Measurements from ENCODE around the gene IL16.

- TF ChIP-seq, protein P1, sequence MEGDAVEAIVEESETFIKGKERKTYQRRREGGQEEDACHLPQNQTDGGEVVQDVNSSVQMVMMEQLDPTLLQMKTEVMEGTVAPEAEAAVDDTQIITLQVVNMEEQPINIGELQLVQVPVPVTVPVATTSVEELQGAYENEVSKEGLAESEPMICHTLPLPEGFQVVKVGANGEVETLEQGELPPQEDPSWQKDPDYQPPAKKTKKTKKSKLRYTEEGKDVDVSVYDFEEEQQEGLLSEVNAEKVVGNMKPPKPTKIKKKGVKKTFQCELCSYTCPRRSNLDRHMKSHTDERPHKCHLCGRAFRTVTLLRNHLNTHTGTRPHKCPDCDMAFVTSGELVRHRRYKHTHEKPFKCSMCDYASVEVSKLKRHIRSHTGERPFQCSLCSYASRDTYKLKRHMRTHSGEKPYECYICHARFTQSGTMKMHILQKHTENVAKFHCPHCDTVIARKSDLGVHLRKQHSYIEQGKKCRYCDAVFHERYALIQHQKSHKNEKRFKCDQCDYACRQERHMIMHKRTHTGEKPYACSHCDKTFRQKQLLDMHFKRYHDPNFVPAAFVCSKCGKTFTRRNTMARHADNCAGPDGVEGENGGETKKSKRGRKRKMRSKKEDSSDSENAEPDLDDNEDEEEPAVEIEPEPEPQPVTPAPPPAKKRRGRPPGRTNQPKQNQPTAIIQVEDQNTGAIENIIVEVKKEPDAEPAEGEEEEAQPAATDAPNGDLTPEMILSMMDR (IDR thresholded peaks at IDR 0.05) = no peak
- no peak for TF ChIP-seq POLR2A (IDR thresholded peaks at IDR 0.05)
Measured at GRCh38 chr15:81163961-81164800, 32.5 kb upstream of the IL16 start.
